ENCODE results near the gene SRP9.
"Not testable (repeated sequence)": the region's sequence is repeated elsewhere in the genome, so short reads cannot be mapped to it uniquely, and the experiment has no call there.

Gene SRP9

DNA sequence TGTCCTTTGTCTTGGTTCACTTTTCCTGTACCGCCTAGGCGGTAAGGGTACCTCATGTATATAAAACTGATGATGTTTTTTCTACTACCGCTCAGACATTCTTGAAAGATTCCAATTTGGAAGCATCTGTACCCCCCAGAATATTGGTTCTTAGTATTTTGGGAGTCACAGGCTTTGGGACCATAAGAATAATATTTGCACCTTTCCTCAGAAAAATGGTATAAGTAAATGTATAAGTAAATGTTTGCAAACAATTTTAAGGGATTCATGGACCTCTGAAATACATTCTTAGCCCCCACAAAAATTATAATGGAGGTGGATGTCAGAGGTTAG, 677 bp downstream of the SRP9 start:
- no peak for DNase-seq

DNA sequence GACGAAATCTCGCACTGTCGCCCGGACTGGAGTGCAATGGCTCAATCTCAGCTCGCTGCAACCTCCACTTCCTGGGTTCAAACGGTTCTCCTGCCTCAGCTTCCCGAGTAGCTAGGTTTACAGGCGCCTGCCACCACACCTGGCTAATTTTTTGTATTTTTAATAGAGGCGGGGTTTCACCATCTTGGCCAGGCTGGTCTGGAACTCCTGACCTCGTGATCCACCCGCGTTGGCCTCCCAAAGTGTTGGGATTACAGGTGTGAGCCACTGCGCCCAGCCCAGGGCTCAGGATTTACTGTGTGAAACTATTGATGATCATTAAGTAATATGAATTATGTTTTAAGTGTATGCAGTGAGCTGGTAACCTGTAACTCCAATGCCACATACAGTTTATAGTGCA, 1.5 kb downstream of the SRP9 start:
- not testable (repeated sequence) for DNase-seq

DNA sequence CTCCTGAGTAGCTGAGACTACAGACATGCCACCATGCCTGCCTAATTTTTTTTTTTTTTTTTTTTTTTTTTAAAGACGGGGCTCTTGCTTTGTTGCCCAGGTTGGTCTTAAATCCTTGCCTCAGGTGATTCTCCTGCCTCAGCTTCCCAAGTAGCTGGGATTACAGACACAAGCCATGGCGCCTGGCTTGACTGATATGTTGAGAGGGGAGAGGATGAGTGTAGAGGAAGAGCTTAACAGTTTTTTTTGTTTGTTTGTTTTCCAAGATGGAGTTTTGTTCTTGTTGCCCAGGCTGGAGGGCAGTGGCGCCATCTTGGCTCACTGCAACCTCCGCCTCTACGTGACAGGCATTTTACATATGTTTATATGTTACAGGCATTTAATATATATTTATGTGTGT, 2.5 kb downstream of the SRP9 start:
- no peak for DNase-seq

DNA sequence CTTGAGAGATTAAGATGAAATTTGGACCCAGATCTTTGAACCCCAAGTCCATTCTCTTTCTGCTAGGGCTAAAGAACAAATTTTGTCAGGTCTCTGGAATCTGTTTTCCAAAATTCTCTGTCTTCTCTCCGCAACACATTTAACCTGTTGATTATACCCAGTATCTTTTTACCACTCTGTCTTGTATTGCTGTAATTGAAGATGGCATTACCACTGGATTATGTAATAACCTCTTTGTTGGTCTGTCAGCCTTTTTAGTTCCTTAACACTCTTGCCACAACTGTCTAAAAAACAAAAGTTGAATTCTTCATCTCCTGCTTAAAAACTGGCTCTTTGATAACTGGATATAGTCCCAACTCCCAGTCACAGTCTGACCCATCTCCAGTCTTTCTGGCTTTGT, 3.0 kb downstream of the SRP9 start:
- DNase-seq = no peak

DNA sequence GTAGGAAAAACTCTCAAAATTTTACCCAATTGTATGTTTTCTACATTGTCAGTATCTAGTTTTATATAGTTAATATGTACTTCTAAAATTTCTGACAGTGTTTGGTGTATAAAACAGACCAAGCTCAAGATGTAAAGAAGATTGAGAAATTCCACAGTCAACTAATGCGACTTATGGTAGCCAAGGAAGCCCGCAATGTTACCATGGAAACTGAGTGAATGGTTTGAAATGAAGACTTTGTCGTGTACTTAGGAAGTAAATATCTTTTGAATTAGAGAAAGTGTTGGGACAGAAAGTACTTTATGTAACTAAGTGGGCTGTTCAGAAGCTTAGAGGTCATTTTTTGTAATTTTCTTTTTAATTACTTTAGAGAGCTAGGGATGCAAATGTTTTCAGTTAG, 11.5 kb downstream of the SRP9 start:
- not testable (repeated sequence) for DNase-seq

DNA sequence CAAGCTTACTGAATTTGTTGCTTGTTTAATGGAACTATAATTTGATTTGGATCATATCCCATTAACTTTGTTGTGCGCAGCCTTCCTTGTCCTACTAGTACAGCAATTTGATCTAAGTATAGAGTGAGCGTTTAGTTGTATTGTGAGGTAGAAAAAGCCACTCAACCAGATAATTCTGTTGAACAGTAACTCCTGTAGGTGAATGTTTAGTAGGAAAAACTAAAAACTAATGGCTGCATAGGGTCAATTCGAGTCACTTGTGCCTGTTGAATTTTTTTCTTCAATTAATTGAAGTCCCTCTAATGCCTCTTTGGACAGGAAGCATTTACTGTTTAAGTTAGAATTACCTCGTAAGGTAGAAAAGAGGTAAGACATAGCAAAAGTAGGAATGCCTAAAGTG, 17.3 kb downstream of the SRP9 start:
- DNase-seq = no peak

DNA sequence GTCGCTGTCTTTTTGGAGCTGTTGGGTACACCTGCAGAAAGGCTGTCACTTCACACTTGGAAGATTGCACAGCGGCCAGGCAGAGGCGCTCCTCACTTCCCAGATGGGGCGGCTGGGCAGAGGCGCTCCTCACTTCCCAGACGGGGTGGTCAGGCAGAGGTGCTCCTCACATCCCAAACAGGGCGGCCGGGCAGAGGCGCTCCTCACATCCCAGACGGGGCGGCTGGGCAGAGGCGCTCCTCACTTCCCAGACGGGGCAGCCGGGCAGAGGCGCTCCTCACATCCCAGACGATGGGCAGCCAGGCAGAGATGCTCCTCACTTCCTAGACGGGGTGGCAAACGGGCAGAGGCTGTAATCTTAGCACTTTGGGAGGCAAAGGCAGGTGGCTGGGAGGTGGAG, 18.5 kb downstream of the SRP9 start:
- DNase-seq = not testable (repeated sequence)

DNA sequence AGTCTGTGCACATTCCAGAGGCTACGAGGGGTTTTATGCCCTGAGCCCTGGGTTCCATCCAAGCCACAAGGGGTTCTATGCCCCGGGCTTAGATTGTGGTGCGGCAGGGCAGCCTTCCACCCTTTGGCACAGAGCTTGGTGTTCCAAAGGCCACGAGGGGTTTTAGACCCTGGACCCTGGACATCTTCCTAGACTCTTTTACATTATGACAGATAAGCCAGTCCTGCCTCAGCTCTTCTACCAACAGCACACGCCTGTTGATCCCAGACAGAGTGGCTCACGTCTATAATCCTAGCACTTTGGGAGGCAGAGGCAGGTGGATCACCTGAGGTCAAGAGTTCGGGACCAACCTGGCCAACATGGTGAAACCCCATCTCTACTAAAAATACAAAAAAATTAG, 23.5 kb downstream of the SRP9 start:
- not testable (repeated sequence) for DNase-seq

DNA sequence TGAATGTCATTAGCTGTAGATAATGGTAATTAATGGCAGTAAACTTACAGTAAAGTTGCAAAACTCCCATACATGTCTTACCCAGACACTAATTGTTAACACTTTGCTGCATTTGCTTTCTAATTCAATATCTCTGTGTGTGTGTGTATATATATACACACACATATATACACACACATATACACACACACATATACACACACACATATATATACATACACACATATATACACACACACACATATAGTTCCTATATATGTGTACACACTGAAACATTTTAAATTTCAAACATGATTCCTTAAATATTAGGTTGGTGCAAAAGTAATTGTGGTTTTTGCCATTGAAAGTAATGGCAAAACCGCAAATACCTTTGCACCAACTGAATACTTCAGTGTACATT, 28.6 kb downstream of the SRP9 start:
- no peak for DNase-seq

DNA sequence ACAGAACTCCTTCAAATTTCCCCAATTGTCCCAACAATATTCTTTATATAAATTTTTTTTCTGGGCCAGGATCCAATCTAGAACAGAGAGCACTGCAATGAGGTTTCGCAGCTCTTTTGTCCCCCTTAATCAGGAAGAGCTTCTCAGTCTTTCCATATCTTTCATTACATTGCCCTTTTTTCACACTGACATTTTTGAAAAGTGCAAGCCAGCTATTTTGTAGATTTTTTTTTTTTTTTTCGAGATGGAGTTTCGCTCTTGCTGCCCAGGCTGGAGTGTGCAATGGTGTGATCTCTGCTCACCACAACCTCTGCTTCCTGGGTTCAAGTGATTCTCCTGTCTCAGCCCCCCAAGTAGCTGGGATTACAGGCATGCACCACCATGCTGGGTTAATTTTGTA, 29.1 kb downstream of the SRP9 start:
- not testable (repeated sequence) for DNase-seq

DNA sequence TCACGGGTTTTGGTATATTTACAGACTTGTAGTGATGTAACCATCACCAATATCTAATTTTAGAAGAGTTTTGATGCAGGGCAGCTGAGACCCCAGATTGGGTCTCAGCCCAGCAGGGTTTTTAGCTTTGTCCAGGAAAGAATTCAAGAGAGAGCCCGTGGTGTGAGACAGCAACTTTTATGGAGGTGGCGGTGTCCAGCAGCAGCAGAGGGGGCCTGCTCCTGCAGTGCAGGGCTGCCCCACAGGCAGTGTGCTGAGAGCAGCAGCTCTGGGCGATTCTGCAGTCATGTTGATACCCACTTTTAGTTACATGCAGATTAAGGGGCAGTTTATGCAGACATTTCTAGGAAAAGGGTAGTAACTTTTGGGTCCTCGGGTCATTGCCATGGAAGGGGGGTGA, 30.5 kb downstream of the SRP9 start:
- no peak for DNase-seq

DNA sequence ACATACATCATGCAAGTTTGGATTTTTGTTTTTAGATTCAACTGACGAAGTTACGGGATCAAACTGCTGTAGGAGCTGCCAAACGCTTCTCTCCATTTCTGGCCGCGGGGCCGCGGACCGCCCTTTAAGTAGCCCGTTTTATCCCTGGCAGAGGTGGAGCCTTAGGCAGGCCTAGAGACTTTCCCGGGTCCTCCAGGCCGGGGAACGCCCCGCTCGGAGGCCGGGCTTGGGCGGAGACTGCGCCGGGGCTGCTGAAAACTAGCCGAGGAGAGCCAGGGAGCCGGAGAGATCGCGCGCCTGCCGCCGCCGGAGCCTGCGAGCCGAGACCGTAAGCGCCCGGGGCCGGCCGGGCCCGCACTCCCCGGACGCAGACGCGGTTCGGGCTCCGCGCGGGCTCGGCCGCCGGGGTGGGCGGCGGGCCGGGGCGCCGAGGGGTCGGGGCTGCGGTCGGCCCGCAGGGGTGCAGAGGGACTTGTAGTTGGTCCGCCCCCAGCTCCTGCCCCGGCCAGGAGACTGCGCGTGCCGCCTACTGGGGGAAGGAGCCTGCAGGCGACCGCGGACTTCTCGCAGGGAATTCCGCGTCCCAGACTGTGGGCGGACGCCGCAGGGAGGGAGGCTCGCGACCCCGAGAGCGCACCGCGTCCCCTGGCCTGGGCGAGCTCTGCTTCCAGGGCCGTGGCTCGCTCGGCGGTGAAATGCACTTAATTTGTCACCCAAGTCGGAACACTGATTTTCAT, 32.4 kb downstream of the SRP9 start, which contains the start of gene EPHX1:
EPHX1 (plus strand) TSS at position 283 of the 737 bp plus-strand sequence. CDS start 18,606 bp downstream, outside the sequence.
- peak; percentile 55 for DNase-seq

DNA sequence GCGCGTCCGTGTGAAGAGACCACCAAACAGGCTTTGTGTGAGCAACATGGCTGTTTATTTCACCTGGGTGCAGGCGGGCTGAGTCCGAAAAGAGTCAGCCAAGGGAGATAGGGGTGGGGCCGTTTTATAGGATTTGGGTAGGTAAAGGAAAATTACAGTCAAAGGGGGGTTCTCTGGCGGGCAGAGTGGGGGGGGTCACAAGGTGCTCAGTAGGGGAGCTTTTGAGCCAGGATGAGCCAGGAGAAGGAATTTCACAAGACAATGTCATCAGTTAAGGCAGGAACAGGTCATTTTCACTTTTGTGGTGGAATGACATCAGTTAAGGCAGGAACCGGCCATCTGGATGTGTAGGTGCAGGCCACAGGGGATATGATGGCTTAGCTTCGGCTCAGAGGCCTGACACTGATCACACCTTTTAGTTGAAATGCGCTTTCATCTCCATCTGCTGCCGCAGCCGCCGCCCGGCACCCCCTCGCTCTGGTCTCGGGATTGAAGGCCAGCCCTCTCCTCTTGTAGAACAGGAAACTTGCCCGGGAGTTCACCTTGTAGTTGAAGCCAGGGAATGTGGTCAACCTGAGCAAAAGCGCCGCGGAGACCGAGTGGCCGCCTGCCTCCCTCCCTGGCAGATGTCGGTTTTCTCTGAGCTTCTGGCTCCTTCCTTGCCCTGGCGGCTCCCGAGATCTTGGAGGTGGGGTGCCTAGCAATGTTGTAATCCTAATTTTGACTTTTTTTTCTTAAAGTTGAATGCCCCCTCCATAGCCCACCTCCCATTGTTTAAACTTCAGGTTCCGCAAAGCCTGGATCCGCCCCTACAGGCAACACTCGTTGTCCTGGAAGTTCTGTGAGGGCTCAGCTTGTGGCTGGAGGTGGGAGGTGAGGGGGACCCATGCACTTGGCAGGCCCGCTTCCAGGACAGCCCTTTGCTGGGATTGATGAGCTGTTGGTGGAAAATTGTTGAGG, 33.2 kb downstream of the SRP9 start:
- DNase-seq = not testable (repeated sequence)

DNA sequence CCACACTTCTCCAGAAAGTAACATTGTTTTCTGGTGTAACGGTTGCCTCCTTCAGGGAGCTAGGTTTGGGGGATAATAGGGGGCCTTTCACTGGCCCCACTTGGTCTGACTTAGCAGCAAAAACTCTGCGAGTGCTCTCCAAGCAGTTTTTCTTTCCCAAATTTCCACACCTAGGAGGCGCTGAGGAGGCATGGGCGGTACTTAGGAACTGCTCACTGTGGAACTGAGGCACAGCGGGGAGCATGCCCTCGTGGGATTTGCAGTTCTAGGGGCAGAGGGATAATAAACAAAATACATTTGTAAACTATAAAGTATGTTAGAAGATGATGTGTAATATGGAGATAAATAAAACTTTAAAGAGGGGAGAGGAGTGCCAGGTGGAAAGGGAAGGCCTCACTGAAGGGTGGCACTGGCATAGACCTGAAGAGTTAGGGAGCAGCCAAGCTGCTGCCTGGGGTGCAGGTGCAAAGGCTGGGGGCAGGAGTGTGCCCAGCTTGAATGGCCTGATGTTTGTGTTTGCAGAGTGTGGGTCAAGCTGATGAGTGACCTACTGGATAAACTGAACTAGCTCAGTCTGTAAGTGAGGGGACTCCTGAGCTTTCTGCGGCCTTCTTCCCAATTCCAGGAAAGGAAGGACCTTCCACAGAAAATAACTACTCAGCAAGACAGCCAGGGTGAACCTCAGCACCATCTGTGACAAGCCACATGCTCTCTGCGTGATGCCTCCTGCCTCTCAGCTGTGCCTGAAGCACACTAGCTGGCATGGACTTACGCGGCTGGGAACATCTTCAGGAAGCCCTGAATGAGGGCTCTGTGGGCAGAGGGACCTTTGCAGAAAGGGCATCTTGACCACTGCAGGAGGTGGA, 34.2 kb downstream of the SRP9 start:
- no peak for DNase-seq

DNA sequence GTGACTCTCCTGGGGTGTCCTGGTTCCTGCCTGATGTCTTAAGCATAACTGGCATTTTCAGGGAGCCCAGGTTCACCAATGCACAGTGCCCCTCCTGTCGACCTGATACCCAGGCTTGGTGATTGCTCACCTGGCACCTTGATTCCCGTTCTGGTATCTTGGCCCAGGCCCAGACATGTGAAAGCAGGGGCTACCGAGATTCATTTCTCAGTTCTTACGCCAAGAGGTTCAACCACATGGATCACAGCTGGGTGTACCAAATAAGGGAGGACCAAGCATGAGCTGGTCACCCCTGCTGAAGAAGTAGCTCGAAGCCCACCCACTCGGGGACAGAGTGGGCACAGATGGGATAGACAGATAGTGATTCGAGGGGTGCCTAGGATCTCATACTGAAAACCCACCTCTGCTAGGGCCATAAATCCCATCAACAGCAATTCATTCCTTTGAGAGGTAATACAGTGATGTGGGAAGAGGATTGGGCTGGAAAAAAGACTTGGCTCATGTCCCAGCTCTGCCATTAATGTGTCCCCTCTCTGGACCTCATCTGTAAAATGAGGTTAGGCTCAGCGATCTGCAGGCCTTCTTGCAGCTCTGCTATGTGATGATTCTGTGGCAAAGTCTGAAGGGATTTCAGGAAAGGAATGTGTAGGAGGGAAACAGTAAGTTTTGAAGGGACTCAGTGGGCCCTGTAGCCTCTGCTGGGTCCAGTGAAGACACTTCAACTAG, 35.0 kb downstream of the SRP9 start:
- DNase-seq = no peak

DNA sequence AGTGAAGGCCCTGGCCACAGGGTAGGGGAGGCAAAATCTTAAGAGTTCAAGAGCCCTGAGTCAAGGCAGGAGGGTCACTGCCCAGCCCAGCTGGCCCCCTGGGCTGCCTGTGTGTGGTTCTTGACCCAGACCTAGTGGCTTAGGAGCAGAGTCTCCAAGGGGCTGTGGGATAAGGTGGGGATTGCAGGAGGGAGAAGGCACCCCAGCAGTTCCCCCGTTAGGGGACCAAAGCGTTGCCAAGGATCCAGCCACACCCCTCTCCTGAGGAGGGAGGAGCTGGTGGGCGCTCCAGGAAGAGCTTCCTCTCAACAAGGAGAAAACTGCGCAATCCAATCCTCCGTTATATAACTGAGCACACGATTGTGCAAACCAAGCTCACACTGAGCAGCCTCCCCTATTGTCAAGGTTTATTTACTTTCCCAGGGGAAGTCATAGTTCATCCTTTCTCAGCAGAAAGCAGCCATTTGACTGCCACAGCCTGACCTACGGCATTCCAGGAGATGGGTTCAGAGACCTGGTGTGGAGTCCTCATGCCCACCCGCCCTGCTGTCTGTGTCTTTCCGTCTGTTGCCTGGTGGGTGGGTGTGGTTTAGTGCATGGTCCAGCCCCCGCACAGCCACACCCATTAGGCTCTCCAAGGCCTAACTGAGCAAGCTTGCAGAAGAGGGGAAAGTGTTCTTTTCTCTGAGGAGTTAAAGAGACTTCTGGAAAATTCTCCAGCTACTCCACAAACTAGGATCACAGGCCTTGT, 35.8 kb downstream of the SRP9 start:
- DNase-seq = no peak

DNA sequence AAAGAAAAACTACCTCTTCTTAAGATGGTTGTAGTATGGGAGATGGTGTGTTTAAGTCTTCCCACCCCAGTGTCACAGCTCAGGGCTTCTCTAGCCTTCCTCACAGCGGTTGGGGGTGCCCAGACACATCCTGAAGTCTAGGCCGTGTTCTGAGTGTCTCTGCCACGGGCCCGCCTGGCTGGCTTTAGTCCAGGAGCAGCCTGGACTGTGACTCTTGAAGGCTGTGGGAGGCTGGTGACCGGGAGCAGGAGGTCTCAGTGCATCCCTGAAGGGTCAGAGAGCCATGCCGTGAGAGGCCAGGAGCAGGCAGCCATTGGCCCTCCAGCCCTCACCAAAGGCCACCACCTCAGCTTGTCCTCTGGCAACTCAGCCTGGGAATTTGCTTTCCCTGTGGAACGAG, 36.8 kb downstream of the SRP9 start:
- no peak for DNase-seq

DNA sequence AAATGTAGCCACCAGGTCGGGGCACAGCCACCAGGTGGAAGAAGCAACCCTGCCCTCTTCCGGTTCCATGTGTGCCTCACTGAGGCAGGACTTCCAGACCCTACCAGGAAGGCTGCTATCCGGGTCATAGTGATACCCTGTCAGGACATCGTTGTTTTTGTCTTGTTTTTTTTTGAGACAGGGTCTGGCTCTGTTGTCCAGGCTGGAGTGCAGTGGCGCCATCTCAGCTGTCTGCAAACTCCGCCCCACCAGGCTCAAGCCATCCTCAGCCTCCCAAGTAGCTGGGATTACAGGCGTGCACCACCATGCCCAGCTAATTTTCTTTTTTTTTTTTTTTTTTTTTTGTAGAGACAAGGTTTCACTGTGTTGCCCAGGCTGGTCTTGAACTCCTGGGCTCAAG, 37.5 kb downstream of the SRP9 start:
- DNase-seq = not testable (repeated sequence)

DNA sequence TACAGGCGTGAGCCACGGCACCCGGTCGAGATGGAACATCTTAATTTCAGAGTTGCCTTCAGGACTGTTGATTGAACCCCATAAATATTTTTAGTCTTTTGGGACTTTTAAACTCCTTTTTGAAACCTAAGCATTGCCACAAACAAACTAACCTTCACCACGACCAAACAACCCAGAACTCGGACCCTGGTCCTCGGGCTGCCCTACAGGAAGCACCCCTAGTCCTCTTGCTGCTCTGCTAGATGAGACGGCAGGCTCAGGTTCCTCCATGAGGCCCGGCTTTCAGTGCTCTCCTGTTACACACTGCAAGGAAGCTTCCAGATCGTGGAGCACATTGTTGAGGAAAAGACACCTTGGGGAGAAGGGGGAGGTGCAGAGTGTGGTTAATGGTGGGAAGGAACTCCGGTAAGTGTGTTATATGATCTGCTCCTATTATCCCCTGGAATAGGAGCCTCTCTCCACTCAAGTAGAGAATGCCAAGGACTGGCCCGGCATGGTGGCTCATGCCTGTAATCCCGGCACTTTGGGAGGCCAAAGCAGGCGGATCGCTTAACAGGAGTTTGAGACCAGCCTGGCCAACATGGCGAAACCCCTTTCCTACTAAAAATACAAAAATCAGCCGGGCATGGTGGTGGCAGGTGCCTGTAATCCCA, 38.0 kb downstream of the SRP9 start:
- DNase-seq = no peak

DNA sequence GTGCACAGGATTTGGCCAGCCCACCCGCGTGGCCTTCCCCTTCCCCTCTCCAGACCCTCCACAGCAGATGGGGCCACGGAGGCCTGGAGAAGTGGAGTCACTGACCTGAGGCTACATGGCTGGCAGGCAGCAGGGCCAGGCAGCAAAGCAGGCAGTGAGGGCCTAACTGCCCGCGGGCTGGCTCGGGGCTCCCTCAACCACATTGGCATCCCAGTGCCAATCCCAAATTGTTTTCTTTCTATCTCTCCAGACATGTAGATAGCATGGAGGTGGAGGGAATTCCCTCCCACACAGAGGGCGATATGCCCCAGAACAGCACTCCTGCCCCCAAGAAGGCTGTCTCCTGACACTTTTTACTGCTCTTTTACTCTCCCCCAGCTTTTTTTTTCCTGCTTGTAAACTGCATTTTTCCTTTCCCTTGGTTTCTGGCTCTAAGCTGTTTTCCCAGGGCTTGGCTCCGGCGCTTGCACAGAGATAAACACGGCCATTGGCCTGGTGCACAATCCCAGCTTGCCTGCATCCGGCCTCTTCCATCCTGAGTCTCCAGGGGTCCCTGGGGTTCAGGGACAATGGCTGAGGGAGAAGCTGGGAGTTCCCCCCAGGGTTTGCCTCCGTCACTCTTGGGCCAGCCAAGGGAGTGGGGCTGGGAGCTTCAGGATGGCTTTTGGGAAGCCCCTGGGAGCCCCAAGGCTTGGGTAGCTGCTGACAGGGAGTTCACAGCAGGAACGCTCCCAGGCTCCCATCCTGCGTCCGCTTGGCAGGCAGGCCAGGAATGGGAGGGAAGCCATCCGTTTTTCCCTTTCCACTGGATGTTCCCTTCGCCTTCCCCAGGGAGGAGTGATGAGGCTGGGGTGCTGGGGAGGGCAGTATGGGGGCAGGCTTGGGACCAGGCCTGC, 39.3 kb downstream of the SRP9 start:
- no peak for DNase-seq

Measured in CD4-positive, alpha-beta T cell treated with Interleukin-17A for 1 hour (primary cell).